Measurements from ENCODE around the gene PREP. TPM values are rescaled to one million over a fixed set of nuclear protein-coding genes. Genes with fewer than 3 reads are reported as not detected.

PREP gene
- total RNA-seq, 1 donor from 2014 or later: 39.6 TPM

DNA sequence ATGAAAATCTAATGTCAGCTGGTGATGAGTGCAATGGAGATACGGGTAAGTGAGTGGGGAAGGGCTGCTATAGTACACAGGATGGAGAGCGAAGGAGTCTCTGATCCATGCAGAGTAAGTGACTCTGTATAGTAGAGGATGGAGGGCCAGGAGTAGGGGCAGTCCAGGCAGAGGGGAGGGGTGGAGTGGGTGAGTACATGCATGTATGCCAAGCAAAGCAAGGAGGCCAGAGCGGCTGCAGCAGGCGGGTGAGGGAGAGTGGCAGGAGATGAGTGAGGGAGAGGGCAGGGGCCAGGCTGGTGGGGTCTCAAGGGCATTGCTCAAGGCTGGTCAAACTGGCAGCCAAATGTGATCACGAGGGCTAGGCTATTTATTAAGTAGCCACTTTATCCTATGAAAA is 94.0 kb downstream of the PREP start:
- TF ChIP-seq, protein P1, sequence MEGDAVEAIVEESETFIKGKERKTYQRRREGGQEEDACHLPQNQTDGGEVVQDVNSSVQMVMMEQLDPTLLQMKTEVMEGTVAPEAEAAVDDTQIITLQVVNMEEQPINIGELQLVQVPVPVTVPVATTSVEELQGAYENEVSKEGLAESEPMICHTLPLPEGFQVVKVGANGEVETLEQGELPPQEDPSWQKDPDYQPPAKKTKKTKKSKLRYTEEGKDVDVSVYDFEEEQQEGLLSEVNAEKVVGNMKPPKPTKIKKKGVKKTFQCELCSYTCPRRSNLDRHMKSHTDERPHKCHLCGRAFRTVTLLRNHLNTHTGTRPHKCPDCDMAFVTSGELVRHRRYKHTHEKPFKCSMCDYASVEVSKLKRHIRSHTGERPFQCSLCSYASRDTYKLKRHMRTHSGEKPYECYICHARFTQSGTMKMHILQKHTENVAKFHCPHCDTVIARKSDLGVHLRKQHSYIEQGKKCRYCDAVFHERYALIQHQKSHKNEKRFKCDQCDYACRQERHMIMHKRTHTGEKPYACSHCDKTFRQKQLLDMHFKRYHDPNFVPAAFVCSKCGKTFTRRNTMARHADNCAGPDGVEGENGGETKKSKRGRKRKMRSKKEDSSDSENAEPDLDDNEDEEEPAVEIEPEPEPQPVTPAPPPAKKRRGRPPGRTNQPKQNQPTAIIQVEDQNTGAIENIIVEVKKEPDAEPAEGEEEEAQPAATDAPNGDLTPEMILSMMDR (IDR thresholded peaks at IDR 0.05; ENCODE audit: unreplicated experiment): no peak
- H3K9me3 Mint-ChIP-seq (ENCODE audit: unreplicated experiment): no peaks in the 10 kb centered on the region
- DNase-seq (ENCODE audit: low spot score): no peak
- no peak overlapping the region for H3K27ac Mint-ChIP-seq (ENCODE audit: unreplicated experiment)
- peaks cover 1% of the 10 kb centered on the region for H3K27me3 Mint-ChIP-seq (ENCODE audit: unreplicated experiment)
- H3K4me3 Mint-ChIP-seq (ENCODE audit: unreplicated experiment): no peak overlapping the region
- peaks cover 4% of the 10 kb centered on the region for H3K36me3 Mint-ChIP-seq (ENCODE audit: low read depth, unreplicated experiment)
- H3K4me1 Mint-ChIP-seq (ENCODE audit: unreplicated experiment): no peaks in the 10 kb centered on the region

DNA sequence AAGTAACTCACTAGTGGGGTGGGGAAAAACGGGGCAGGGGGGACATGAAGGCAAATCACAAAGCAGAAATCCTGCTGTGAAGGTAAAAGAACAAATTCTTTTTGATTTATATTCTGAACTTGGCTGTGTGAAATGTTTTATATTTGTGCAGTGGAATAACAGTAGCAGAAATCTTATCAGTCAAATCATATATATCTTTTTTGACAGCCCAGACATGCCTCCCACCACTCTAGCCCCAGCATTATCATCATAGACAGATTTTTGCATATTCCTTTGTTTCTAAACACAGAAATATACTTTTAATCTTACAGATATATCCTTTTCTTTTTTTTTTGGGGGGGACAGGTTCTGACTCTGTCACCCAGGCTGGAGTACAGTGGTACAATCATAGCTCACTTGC is 97.4 kb downstream of the PREP start:
- no peaks in the 10 kb centered on the region for H3K9me3 Mint-ChIP-seq (ENCODE audit: unreplicated experiment)
- peaks cover 1% of the 10 kb centered on the region for H3K27me3 Mint-ChIP-seq (ENCODE audit: unreplicated experiment)
- H3K27ac Mint-ChIP-seq (ENCODE audit: unreplicated experiment): no peak overlapping the region
- DNase-seq (ENCODE audit: low spot score): no peak
- H3K4me3 Mint-ChIP-seq (ENCODE audit: unreplicated experiment): no peak overlapping the region
- no peaks in the 10 kb centered on the region for H3K4me1 Mint-ChIP-seq (ENCODE audit: unreplicated experiment)
- TF ChIP-seq, protein P1 (IDR thresholded peaks at IDR 0.05; ENCODE audit: unreplicated experiment): no peak
- peaks cover 4% of the 10 kb centered on the region for H3K36me3 Mint-ChIP-seq (ENCODE audit: low read depth, unreplicated experiment)

DNA sequence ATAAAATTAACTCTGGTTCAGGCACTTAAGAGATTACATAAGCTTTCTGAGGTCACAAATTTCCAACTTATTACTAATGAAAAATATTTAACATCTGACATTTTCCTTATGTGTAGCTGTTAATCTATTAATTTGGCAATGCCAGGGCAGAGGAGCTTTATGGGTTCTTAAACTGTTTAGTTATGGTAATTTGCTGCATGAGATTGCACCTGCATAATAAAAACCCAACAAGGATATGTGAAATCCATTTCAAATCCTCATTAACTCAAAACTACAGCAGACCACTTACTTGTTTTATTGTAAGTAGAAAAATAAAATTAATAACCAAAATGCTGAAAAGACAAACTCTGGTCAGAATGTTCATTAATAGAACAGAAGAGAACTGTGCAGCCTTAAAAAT is 98.1 kb downstream of the PREP start:
- Mint-ChIP-seq H3K9me3 (ENCODE audit: unreplicated experiment) (no peaks in the 10 kb centered on the region), H3K4me3 (ENCODE audit: unreplicated experiment) (no peak overlapping the region), H3K27ac (ENCODE audit: unreplicated experiment) (no peak overlapping the region), H3K4me1 (ENCODE audit: unreplicated experiment) (no peaks in the 10 kb centered on the region), H3K36me3 (ENCODE audit: low read depth, unreplicated experiment) (peaks cover 4% of the 10 kb centered on the region), H3K27me3 (ENCODE audit: unreplicated experiment) (peaks cover 1% of the 10 kb centered on the region)
- DNase-seq (ENCODE audit: low spot score): no peak
- TF ChIP-seq, protein P1 (IDR thresholded peaks at IDR 0.05; ENCODE audit: unreplicated experiment): no peak

DNA sequence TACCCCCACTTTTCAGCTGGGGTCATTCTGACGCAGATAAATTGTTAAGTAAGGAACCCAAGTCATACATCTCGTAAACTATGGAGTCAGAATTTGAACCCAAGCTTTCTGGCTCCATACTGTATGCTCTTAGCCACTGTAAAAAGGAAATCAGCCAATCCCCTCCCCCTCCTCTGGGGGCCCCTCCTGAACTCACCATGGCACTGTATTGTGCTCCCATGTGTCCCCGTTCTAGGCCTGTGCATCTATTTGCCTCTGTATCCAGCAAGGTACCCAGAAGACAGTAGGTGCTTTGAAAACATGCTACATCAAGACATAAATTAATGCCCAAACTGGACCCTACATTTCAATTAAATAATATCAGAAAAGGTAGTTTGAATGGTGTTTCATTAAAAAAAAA is 98.5 kb downstream of the PREP start:
- Mint-ChIP-seq H3K4me3 (ENCODE audit: unreplicated experiment) (no peak overlapping the region), H3K27ac (ENCODE audit: unreplicated experiment) (no peak overlapping the region), H3K4me1 (ENCODE audit: unreplicated experiment) (no peaks in the 10 kb centered on the region), H3K9me3 (ENCODE audit: unreplicated experiment) (no peaks in the 10 kb centered on the region), H3K36me3 (ENCODE audit: low read depth, unreplicated experiment) (peaks cover 4% of the 10 kb centered on the region), H3K27me3 (ENCODE audit: unreplicated experiment) (peaks cover 1% of the 10 kb centered on the region)
- no peak for DNase-seq (ENCODE audit: low spot score)
- TF ChIP-seq, protein P1 (IDR thresholded peaks at IDR 0.05; ENCODE audit: unreplicated experiment): no peak

DNA sequence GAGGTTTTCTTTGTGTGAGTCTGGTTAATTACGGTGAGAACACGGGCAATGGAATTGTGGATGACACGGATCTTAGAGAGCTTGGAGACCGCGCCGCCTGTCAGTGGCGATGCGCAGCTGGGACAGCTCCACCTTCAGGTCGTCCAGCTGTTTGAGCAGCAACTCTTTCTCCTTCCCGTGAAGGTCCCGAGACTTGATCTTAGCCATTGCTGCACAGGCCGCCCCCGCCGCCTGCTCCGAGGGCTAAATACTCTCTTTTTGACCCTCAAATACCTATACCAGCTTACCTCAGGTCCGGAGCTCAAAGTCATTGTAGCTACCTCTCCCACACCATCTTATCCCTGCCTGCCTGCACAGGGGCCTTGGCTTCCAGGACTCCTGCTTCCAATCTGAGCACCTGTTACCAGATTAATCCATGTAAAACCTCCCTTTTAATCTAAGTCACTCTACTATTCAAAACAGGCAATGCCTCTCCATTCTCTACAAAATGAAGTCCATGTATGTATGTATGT is 100.2 kb downstream of the PREP start:
- Mint-ChIP-seq H3K27ac (ENCODE audit: unreplicated experiment) (no peak overlapping the region), H3K36me3 (ENCODE audit: low read depth, unreplicated experiment) (peaks cover 4% of the 10 kb centered on the region), H3K4me1 (ENCODE audit: unreplicated experiment) (no peaks in the 10 kb centered on the region), H3K4me3 (ENCODE audit: unreplicated experiment) (no peak overlapping the region), H3K27me3 (ENCODE audit: unreplicated experiment) (peaks cover 1% of the 10 kb centered on the region), H3K9me3 (ENCODE audit: unreplicated experiment) (no peaks in the 10 kb centered on the region)
- DNase-seq (ENCODE audit: low spot score): no peak
- TF ChIP-seq, protein P1 (IDR thresholded peaks at IDR 0.05; ENCODE audit: unreplicated experiment): no peak
